GM21515 (cell line): ENCODE data around the gene FXYD3.
"Not testable (repeated sequence)": the region's sequence is repeated elsewhere in the genome, so short reads cannot be mapped to it uniquely, and the experiment has no call there.

Experiments used
- ATAC-seq: cut with Tn5 transposase; IDR thresholded peaks from one replicate; pipeline ENCODE4 v1.9.1; 2021; ENCODE audit not compliant: unreplicated experiment

Gene FXYD3

DNA sequence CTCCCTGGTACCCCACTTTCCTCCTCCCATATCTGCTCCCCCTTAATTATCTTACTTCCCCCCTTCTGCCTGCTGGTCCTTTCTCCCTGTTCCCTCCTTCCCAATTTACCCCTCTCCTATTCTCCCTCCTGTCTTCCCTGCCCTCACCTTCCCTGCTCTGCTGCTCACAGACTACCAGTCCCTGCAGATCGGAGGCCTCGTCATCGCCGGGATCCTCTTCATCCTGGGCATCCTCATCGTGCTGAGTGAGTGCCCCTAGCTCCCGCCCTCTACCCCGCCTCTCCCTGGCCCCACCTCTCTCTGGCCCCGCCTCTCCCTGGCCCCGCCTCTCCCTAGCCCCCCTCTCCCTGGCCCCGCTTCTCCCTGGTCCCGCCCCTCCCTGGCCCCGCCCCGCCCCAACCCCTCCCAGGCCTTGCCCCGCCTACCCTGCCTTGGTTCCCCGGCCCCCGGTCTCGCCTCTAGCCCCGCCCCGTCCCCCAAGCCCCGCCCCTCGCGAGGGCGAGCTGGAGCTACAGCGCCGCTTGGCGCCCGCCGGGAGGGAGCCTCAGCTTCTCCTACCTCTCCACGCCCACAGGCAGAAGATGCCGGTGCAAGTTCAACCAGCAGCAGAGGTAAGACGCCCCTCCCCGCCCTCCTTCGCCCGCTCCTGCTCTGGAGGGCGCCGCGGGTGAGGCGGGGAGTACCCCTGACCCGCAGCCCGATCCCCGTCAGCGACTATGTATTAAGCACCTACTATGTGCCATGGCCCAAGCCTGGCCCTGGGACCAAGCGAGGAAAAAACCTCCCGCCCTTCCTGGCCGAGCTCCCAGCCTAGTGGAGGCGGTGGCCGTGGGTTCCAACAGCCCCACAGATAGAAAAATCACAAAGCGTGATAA, 25.6 kb downstream of the FXYD3 start:
- ATAC-seq = peak; percentile 42

DNA sequence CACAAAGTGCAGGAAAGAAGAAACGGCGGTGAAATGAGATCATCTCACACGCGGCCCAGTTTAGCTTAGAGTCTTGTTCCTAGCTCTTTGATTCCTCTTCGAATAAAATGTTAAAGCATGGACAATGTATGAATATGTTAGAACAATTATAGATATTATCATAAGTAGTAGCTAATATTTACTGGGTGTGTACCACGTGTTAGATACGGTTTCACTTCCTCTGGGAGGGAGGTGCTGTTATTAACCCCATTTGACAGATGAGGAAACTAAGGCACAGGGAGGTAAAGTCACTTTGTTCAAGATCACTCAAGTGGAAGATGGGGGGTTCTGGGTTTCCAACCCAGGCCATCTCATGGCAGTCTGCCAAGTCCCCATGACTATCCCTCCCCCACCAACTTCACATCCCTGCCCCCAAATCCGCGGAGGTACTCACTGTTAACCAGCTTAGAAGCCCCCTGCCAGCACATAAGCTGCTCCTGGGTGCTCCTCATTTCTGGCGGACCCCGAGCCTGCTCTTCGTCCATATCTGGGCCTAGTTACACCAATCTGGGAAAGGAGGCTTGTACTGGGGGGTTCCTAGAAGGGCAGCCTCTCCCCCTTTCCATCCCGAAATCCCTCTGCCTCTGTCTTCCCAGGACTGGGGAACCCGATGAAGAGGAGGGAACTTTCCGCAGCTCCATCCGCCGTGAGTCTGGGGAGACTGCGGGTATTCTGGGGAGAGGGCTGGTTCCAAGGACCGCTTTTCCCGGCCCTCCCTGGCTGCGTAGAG, 26.4 kb downstream of the FXYD3 start:
- no peak for ATAC-seq

DNA sequence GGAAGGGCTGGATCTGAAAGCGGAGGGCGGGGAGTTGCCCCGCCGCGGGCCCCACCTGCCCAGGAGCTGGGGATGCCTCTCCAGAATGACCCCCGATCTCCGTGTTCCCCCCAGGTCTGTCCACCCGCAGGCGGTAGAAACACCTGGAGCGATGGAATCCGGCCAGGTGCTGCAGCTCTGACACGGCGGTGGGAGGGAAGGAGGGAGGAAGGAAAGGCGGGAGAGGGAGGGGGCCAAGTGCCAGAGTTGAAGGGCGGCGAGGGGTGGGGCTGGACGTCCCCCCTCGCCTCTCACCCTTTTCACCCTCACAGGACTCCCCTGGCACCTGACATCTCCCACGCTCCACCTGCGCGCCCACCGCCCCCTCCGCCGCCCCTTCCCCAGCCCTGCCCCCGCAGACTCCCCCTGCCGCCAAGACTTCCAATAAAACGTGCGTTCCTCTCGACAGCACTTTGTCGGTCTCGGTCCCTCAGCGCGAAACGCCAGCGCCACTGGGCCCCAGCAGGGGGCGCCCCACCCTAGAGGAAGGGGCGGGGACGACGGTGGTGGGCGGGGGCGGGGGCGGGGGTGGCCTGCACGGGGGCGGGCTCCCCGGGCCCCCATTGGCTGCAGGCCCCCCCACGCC, 27.1 kb downstream of the FXYD3 start:
- ATAC-seq = no peak

DNA sequence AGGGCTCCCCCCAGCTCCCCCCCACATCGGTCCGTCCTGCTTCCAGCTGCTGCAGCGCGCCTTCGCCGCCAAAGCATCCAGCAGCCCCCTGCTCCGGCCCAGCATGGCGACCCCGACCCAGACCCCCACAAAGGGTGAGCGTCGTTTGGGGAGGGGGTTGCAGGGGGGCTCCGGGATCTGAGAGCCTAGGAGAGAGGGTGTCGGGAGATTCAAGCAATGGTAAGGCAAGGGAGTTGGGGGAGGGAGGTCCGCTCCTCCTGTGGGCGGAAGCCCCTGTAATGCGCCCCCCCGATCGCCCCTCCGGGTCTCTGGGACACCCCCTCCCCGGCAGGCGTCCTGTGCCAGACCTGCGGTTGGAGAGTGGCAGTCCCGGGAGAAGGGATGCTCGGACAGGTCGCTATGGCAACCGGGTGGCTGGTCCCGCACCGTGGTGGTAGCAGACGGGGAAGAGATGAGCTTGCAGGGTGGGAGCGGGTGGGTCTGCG, 27.6 kb downstream of the FXYD3 start, which contains the start of gene FXYD7:
FXYD7 (plus strand) TSS at position 25 of the 485 bp plus-strand sequence; CDS start at position 104, 79 bp downstream.
- ATAC-seq = no peak

DNA sequence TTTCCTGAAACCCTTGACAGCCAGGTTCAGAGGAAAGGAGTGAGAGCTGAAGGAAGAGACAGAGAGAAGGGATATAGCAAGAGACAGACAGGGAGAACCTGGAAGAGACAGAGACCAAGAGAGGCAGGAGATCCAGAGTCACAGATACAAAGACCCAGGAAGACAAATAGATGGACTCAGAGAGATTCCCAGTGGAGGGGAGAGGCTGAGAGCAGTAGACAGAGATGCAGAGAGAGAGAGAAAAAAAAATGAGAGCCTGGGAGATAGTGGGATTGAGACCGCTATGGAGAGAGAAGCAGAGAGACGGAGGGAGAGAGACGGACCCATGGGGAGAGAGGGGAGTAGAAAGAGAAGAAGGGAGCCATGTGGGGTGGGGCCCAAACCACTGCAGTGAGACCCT, 28.2 kb downstream of the FXYD3 start:
- ATAC-seq = no peak

DNA sequence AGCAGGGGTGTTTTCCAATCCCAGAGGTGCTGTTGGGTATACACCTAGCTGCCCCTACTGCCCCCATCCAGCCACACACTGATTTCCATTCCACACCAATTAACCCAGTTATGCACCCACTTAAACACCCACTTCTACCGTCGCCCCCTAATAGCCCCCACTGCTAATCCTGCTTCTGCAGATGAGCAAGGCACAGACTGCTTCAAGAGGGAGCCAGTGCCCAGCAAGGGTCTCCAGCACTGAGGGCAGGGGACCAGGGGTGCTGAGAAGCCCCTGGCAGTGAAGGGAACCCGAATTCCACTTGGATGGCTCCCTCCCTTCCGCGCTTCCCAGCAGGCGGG, 28.6 kb downstream of the FXYD3 start:
- no peak for ATAC-seq

DNA sequence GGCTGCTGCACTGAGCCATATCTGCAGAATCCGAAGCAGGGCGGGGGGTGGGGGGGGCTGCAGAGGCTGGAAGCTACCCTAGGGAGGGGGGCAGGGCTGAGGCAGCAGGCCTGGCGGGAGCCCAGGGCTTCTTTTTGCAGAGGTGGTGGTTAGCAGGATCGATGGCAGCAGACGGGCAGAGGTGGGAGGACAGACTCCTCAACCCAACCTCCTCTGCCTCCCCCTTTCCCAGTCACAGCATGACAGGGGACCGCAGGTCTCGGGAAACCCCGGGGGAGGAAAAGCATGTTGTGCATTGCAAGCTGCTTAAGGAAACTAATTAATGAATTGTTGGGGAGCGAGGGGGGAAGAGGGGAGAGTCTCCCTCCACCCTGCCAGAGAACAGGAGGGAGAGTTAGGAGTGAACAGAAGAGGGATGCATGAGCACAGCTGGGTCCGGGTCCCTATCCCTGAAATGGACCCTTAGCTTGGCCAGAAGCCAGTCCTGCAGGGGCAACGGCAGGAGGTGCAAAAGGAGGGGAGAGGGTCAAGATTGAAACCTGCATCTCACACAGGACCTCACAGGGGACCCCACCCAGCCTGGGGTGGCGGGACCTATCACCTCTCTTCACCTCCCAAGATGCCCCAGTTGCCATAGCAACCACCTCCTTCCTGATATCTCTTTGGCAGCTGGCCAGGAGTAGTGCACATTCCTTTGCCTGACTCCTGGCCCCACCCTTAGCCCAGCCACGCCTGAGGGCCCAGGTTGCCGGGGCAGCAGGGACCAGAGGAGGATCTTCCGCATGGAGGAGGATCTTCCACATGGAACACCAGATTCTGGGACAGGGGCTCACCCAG, 29.2 kb downstream of the FXYD3 start:
- no peak for ATAC-seq

DNA sequence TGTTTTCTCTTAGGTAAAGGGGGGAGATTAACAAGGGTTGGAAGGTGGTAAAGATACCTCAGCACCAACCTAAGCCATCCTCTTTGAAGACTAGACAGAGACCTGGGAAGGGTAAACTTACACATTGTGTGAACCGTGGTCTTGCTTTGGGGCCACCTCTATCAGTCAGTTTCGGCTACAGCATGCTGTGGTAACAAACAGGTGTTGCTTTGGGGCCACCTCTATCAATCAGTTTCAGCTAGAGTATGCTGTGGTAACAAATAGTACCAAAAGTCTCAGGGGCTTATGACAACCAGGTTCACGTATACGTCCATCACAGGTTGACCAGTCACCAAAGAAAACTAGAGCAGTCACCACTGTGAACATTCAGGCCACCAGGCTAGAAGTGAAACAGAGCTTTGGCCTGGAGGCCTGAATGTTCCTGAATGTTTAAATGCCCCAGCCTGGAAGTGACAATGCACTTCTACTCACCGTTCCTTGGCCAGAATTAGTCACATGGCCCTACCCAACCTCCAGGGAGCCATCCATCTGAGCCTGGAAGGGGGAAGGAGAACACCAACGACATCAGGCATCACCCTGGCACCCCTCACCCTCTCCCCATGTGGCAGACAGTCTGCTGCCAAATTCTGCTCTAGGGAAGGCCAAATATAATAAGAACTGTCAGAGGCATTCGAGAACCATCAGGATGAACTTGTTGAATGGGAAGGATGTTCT, 31.3 kb downstream of the FXYD3 start:
- ATAC-seq = no peak

DNA sequence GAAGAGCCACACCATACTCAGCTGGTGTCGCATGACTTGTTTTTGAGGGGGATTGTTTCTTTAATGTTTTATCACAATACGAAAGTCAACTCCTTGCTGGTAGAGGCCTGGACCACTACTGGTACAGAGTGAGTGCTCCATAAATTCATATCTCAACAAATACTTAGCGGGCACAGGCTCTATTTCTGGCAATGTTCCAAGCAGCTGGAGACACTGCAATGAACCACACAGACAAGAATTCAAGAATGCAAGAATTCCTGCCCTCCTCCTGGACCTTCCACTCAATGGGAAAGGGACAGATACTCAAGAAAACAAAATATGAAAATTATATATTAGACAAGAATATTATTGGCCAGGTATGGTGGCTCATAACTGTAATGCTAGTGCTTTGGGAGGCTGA, 33.8 kb downstream of the FXYD3 start:
- ATAC-seq = no peak

DNA sequence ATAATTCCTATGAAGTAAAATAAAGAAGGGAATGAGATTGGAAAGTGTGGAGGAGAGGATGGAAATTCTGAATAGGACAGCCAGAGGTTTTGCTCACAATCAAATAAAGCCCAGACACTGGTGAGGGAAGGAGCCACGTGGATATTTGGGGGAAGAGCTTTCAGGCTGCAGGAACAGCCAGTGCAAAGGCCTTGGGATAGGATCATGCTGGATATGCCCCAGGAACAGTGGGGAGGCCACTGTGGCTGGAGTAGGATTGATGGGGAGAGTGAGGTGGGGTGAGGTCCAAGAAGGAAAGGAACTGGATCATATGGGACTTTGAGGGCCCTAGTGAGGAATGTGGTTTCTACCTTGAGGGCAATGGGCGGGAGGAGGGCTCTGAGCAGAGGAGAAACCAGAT, 34.8 kb downstream of the FXYD3 start:
- ATAC-seq = no peak

DNA sequence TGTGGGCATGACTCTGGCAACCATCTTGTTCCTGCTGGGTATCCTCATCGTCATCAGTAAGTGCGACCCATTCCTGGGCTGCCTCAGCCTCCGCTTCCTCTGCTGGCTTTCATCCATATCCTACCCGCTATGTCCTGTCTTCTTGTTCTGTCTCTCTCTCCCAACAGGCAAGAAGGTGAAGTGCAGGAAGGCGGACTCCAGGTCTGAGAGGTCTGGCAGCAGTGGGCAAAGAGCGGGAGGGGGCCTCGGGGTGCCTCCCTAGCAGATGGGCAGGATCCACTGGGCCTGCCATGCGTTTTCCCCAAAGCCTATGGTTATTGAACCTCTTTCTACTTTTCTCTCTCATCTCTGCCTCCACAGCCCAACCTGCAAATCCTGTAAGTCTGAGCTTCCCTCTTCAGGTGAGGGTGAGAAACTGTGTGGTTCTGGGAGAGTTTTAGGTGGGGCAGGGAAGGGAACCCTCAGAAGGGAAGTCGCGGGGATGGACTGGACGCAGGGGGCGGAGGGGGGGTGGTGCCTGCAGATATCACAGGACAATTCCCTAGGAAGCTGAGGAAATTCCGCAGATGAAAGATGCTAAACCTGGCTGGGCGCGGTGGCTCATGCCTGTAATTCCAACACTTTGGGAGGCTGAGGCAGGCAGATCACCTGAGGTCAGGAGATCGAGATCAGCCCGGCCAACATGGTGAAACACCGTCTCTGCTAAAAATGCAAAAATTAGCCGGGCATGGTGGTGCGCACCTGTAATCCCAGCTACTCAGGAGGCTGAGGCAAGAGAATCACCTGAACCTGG, 35.8 kb downstream of the FXYD3 start:
- ATAC-seq = no peak

DNA sequence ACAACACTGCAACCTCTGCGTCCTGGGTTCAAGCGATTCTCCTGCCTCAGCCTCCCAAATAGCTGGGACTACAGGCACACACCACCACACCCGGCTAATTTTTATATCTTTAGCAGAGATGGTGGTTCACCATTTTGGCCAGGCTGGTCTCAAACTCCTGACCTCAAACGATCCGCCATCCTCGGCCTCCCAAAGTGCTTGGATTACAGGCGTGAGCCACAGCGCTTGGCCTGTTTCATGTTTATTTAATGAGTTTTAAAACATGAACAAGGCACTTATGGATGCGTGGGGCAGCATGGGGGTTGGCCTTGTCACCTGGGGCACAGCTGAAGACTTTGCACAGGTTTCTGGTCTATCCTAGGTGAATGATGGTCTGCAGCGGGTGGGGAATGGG, 37.5 kb downstream of the FXYD3 start:
- not testable (repeated sequence) for ATAC-seq

DNA sequence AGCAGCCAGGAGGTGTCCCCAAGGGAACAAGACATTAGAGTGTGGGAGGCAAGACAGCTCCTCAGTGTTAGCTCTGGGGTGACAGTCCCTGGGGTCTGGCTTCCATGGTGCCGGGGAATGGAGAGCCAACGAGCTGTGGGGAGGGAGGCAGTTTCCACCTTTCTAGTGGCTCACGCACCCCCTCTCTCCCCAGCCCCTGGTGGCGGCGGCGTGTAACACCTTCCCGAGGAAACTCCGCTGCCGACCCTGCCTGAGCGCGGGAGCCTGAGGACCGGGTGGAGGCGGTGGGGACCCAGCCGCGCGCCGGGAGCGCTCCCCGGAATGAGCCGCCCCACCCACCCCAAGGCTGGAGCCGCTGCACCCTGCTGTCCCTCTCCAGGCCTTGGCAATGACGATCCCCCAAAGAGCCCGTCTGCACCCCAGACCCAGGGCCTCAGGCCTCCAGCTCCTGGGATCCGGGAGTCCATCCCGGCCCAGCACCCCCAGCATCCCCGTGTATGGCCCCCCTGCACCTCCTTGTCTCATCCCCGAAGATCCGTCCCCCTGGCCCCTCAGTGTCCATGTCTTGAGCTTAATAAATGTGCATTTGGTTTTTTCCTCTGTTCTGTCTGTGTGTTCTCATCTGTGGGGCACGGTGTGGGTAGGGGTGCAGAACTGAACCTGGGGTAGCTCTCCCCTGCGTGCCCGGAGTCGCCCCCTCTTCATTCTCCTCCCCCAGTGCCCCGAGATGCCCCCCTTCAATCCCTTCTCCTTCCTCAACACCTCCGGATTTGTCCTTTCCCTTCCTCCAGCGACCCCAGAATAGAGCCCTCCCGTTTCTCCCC, 38.3 kb downstream of the FXYD3 start:
- no peak for ATAC-seq

DNA sequence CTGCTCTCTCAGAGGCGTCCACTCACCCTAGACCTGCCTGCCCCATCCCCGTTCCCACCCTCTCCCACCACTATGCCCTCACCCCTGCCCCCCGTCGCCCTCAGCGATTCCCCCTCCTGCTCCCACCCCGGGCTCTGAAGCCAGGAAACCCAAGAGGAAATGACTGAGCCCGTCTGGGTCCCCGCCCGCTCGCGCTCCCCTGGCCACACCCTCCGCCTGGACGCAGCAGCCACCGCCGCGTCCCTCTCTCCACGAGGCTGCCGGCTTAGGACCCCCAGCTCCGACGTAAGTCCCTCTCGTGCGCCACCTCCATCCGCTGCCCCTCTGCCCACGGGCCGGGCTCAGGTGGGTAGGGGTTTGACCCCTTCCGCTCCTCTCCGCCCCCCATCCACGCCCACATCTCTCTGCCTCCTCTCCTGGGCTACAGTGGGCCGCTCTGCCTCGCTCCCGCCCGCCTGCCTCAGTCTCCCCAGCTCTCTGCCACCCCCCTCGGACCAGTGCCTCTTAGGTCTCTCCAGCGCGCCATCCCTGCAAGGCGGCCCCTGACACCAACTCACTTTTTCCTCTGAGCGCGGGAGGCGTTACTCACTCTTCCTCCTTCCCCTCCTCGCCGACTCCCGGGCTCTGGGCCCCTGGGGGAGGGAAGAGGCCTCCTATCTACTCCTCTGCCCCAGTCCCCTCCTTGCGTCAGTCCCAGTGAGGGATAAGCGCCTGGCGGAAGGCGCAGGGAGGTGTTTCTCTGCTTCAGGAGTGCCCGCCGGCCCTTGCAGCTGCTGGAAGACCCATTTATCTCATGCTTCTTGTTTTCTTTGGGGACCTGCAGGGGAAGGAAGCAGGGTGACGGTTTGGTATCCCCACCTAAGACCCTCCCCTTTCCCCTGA, 39.1 kb downstream of the FXYD3 start, which contains the start of gene FXYD5:
FXYD5 (plus strand) TSS at position 211 of the 882 bp plus-strand sequence. CDS start 816 bp downstream, outside the sequence.
- no peak for ATAC-seq

DNA sequence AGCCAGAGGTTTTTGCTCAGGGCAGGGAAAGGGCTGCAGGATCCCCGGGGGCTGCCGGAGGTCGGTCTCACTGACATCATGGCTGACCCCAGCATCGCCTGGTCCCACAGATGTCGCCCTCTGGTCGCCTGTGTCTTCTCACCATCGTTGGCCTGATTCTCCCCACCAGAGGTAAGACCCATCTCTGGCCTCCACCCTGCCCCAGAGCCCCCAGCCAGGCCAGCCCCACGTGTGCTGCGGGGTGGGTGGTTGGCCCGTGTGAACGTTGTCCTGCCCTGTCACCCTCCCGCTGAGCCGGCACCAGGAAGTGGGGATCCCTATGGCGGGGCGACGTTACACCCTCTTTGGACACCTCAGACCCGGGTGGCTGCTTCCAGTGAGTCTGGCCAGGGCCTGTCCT, 39.8 kb downstream of the FXYD3 start:
- ATAC-seq = no peak

DNA sequence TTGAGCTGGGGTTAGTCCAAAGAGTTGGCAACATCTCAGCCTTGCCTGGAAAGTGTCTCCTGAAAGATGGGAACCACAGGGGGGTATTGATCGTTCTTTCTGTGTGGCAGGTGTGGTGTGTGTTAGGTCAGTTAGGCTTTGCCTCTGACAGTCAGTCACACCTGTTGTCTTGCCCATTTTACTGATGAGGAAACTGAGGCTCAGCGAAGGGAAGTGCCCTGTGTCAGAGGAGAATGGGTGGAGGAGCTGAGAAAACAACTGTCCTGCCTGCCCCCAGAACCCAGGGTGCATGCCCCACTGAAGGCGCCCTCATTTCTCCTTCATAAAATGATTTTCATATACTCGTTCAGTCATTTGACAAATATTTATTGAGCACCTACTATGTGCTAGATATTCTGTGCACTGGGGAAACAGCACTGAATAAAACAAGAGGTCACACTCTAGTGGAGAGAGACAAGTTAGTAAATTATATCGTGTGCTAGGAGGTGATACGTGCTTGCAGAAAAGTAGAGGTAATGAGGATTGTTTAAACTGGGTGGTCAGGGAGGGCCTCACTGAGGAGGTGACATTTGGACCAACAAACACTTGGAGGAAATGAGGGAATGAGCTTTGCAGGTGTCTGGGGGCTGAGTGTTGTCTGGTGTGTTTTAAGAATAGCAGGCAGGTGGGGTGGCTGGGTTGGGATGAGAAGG, 40.5 kb downstream of the FXYD3 start:
- ATAC-seq = no peak

DNA sequence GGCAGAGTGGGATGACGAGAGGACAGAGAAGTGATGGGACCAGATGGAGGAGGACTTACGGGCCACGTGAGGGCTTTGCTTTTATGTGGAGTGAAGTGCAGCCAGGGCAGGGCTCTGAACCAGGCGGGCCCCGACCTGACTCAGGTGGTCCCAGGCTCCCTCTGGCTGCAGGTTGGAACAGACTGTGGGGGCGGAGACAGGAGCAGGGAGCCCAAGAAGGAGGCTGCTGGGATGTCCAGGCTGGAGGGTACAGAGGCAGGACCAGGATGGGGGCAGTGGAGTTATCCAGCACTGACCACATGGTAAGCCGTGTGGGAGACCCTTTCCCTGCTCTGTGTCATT, 41.0 kb downstream of the FXYD3 start:
- ATAC-seq = no peak
